Measurements from ENCODE around the gene PPIG. TPM values are rescaled to one million over a fixed set of nuclear protein-coding genes. Genes with fewer than 3 reads are reported as not detected.

Gene PPIG
- total RNA-seq, 1 experiment from 2014 or later, result 28.4 TPM

DNA sequence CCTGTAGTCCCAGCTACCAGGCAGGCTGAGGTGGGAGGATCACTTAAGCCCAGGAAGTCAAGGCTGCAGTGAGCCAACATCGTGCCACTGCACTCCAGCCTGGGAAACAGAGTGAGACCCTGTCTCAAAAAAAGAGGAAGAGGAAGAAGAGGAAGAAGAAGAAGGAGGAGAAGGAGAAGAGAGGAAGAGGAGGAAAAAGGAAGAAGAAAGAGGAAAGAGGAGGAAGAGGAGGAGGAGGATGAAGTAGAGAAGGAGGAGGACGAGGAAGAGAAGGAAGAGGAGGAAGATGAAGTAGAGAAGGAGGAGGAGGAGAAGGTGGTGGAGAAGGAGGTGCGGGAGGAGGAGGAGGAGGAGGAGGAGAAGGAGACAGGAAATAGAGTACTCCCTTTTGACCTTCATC, 72.0 kb downstream of the PPIG start:
- Histone ChIP-seq H3F3A (ENCODE audit: insufficient read depth, low read depth) (no peaks in the 10 kb centered on the region), H3K4me1 (replicated peaks; ENCODE audit: insufficient read depth) (no peaks in the 10 kb centered on the region), H3K4me2 (no peak overlapping the region), H3K4me3 (no peak overlapping the region), H3K79me2 (ENCODE audit: low read depth) (no peaks in the 10 kb centered on the region), H3K9me3 (ENCODE audit: insufficient read depth, low read depth) (no peaks in the 10 kb centered on the region), H4K20me1 (ENCODE audit: insufficient read depth) (no peaks in the 10 kb centered on the region), H3K27me3 (ENCODE audit: insufficient read depth, low read depth) (no peaks in the 10 kb centered on the region), H2AFZ (no peak overlapping the region), H3K9me2 (ENCODE audit: insufficient read depth) (no peaks in the 10 kb centered on the region), H3K27ac (no peak overlapping the region), H3K36me3 (ENCODE audit: low read depth) (no peaks in the 10 kb centered on the region)
- DNase-seq, result no peak
- ChIA-PET POLR2A (ENCODE audit: unreplicated experiment) (no interaction called here), CTCF (no interaction called here)
- BruUV-seq (replicated peaks), result no TSS peak
- intact Hi-C loops (cut with micrococcal nuclease; ENCODE audit: unreplicated experiment), result no loop called here
- TF ChIP-seq EZH2 (IDR thresholded peaks at IDR 0.05; ENCODE audit: low read depth), result no peak
- TF ChIP-seq, protein P1, sequence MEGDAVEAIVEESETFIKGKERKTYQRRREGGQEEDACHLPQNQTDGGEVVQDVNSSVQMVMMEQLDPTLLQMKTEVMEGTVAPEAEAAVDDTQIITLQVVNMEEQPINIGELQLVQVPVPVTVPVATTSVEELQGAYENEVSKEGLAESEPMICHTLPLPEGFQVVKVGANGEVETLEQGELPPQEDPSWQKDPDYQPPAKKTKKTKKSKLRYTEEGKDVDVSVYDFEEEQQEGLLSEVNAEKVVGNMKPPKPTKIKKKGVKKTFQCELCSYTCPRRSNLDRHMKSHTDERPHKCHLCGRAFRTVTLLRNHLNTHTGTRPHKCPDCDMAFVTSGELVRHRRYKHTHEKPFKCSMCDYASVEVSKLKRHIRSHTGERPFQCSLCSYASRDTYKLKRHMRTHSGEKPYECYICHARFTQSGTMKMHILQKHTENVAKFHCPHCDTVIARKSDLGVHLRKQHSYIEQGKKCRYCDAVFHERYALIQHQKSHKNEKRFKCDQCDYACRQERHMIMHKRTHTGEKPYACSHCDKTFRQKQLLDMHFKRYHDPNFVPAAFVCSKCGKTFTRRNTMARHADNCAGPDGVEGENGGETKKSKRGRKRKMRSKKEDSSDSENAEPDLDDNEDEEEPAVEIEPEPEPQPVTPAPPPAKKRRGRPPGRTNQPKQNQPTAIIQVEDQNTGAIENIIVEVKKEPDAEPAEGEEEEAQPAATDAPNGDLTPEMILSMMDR (conservative IDR thresholded peaks at IDR 0.05), result no peak

DNA sequence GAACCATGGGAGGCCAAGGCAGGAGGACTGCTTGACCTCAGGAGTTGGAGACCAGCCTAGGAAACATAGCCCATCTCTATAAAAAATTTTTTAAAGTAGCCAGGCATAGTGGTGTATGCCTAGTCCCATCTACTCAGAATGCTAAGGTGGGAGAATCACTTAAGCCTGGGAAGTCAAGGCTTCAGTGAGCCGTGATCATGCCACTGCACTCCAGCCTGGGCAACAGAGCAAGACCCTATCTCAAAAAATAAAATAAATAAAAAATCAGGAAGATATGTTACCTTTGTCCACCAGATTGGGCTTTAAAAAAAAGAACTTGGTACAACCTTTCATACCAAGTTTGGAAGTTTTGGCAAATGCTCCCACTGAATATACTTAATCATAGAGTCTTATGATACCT, 74.7 kb downstream of the PPIG start:
- H3K9me2 ChIP-seq (ENCODE audit: insufficient read depth), result no peaks in the 10 kb centered on the region
- no peaks in the 10 kb centered on the region for H3K9me3 ChIP-seq (ENCODE audit: insufficient read depth, low read depth)
- no peak overlapping the region for H3K4me3 ChIP-seq
- no peak overlapping the region for H3K4me2 ChIP-seq
- no peak overlapping the region for H2AFZ ChIP-seq
- ChIA-PET POLR2A (ENCODE audit: unreplicated experiment) (no interaction called here), CTCF (no interaction called here)
- no peaks in the 10 kb centered on the region for H3K4me1 ChIP-seq (replicated peaks; ENCODE audit: insufficient read depth)
- no peak for TF ChIP-seq EZH2 (IDR thresholded peaks at IDR 0.05; ENCODE audit: low read depth)
- TF ChIP-seq, protein P1 (conservative IDR thresholded peaks at IDR 0.05), result no peak
- H3K36me3 ChIP-seq (ENCODE audit: low read depth), result no peaks in the 10 kb centered on the region
- H3K79me2 ChIP-seq (ENCODE audit: low read depth), result no peaks in the 10 kb centered on the region
- H4K20me1 ChIP-seq (ENCODE audit: insufficient read depth), result no peaks in the 10 kb centered on the region
- H3K27me3 ChIP-seq (ENCODE audit: insufficient read depth, low read depth), result no peaks in the 10 kb centered on the region
- H3F3A ChIP-seq (ENCODE audit: insufficient read depth, low read depth), result no peaks in the 10 kb centered on the region
- no peak overlapping the region for H3K27ac ChIP-seq
- no TSS peak for BruUV-seq (replicated peaks)
- DNase-seq, result no peak
- intact Hi-C loops (cut with micrococcal nuclease; ENCODE audit: unreplicated experiment), result no loop called here

DNA sequence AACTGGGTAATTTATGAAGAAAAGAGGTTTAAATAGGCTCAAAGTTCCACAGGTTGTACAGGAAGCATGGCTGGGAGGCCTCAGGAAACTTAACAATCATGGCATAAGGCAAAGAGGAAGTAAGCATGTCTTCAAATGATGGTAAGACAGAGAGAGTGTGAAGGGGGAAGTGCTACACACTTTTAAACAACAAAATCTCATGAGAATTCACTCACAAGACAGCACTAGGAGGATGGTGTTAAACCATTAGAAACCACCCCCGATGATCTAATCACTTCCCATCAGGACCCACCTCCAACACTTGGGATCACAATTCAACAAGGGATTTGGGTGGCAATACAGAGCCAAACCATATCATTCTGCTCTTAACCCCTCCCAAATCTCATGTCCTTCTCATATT, 75.2 kb downstream of the PPIG start:
- H3K9me2 ChIP-seq (ENCODE audit: insufficient read depth), result no peaks in the 10 kb centered on the region
- CTCF ChIA-PET, result no interaction called here
- BruUV-seq (replicated peaks), result no TSS peak
- TF ChIP-seq, protein P1 (conservative IDR thresholded peaks at IDR 0.05), result no peak
- no peak for TF ChIP-seq EZH2 (IDR thresholded peaks at IDR 0.05; ENCODE audit: low read depth)
- no peak overlapping the region for H3K27ac ChIP-seq
- no peaks in the 10 kb centered on the region for H3K36me3 ChIP-seq (ENCODE audit: low read depth)
- H2AFZ ChIP-seq, result no peak overlapping the region
- H3K9me3 ChIP-seq (ENCODE audit: insufficient read depth, low read depth), result no peaks in the 10 kb centered on the region
- POLR2A ChIA-PET (ENCODE audit: unreplicated experiment), result no interaction called here
- H3K4me2 ChIP-seq, result no peak overlapping the region
- H3K4me1 ChIP-seq (replicated peaks; ENCODE audit: insufficient read depth), result no peaks in the 10 kb centered on the region
- DNase-seq, result no peak
- intact Hi-C loops (cut with micrococcal nuclease; ENCODE audit: unreplicated experiment), result no loop called here
- no peaks in the 10 kb centered on the region for H3F3A ChIP-seq (ENCODE audit: insufficient read depth, low read depth)
- H3K79me2 ChIP-seq (ENCODE audit: low read depth), result no peaks in the 10 kb centered on the region
- H3K27me3 ChIP-seq (ENCODE audit: insufficient read depth, low read depth), result no peaks in the 10 kb centered on the region
- H3K4me3 ChIP-seq, result no peak overlapping the region
- no peaks in the 10 kb centered on the region for H4K20me1 ChIP-seq (ENCODE audit: insufficient read depth)

Measured in PC-9 (cell line).